ENCODE data around the gene SGK1.

SGK1 gene

DNA sequence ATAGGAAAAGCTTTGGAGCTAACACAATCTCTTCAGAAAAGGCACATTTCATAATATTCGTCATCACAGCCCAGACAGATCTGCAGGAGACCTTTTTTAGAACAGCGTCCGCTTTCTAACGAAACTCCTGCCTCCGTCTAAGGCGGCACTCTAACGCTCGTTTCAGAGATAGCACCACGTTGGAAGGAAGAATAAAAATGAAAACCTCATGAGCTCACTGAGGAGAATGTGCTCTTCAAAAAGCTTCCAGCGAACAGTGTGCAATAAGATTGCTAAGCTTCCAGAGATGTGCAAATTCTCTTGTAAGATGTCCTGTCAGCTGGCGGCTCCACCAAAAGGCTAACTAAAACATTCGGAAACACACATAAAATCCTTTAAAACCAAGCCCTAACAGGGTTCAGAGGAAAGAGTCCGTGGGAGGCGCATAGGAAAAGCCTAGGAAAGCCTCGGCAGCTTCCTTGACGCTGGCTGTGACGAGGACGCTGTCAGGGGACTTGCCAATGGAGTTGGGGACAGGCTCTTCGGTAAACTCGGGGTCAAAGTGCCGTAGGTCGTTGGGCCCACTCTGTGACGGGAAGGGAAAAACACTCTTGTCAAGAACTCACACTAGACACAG lies 147.9 kb downstream of the SGK1 start:
- Histone ChIP-seq H3K4me3 (ENCODE audit: low read depth, low read length) (peak overlapping the region; percentile 100), H2AFZ (no peak overlapping the region), H3K4me1 (peaks cover 18% of the 10 kb centered on the region), H3K36me3 (ENCODE audit: control insufficient read depth, insufficient read depth, low read length) (peaks cover 63% of the 10 kb centered on the region), H3K27me3 (ENCODE audit: control insufficient read depth, insufficient read depth, low read length) (no peaks in the 10 kb centered on the region), H3K27ac (peak overlapping the region; percentile 100), H3K79me2 (peaks cover 51% of the 10 kb centered on the region), H3K9me3 (ENCODE audit: control insufficient read depth, low read length) (peaks cover 36% of the 10 kb centered on the region), H3K4me2 (ENCODE audit: low read length) (peak overlapping the region; percentile 83), H3K9ac (peak overlapping the region; percentile 100)
- no peak for TF ChIP-seq CTCF (IDR thresholded peaks at IDR 0.05)

DNA sequence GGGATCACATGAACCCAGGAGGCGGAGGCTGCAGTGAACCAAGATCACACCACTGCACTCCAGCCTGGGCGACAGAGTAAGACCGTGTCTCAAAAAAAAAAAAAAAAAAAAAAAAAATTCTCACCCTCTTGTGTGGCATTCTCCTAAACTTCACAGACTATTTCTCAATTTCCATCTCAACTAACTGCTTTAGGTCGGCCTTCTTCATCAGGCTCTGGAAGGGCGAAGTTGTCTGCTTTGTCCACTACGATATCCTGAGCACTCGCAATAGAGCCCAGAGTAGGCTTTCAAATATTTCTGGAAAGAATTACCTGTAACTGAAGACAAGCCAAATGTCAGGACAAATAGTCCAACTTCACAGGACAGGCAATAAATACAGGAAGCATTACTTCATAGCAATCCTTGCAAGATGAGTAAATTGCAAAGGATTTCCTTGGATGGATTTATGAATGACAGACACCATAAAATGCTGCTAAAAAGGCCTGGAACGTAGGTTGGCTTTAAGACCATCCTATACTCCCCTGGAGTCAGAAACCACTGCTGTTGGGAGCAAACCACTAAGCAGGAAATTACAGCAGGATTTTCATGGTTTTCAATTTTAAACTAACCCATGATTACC lies 149.2 kb downstream of the SGK1 start:
- Histone ChIP-seq H3K9ac (peak overlapping the region; percentile 100), H3K36me3 (ENCODE audit: control insufficient read depth, insufficient read depth, low read length) (peaks cover 54% of the 10 kb centered on the region), H3K27me3 (ENCODE audit: control insufficient read depth, insufficient read depth, low read length) (no peaks in the 10 kb centered on the region), H3K4me2 (ENCODE audit: low read length) (peak overlapping the region; percentile 83), H3K4me3 (ENCODE audit: low read depth, low read length) (peak overlapping the region; percentile 100), H3K9me3 (ENCODE audit: control insufficient read depth, low read length) (peaks cover 35% of the 10 kb centered on the region), H3K79me2 (peaks cover 41% of the 10 kb centered on the region), H2AFZ (no peak overlapping the region), H3K27ac (peak overlapping the region; percentile 100), H3K4me1 (peaks cover 18% of the 10 kb centered on the region)
- no peak for TF ChIP-seq CTCF (IDR thresholded peaks at IDR 0.05)

DNA sequence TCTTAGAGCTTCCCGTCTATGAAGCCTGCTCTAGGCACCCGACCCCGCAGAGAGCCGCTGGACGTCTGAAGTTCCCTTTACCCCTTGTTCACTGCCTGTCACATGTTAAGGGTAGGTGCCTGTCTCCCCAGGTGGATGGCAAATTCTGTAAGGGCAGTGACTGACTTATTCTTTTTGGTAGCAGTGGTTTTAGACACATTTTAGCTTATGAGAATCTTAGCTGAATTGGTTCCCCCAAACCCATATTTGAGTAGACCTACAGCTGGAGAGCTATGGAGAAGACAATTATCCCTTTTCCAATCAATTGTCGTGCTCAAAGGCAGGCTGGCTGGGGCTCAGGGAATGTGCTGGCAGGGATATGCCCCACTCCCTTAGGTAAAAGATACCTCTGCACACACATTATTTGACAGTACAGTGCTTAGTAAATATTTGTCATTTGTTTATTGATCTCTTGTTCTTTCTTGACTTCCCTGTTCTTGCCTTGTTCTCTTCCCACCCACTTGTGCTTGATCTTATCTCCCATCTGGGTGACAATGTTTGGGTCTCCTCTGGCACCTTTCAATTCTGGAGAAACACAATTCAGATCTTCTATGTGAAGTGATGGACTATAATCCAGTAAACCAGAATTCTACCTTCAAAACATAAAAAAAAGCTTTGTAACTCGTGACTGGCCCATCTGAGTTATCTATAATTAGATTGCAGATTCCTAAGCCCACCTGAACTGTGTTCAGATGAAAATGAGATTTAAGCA lies 151.2 kb downstream of the SGK1 start:
- Histone ChIP-seq H3K4me1 (peaks cover 18% of the 10 kb centered on the region), H3K9ac (peak overlapping the region; percentile 10), H3K27me3 (ENCODE audit: control insufficient read depth, insufficient read depth, low read length) (no peaks in the 10 kb centered on the region), H3K4me2 (ENCODE audit: low read length) (peak overlapping the region; percentile 18), H3K9me3 (ENCODE audit: control insufficient read depth, low read length) (peaks cover 16% of the 10 kb centered on the region), H3K79me2 (peaks cover 21% of the 10 kb centered on the region), H3K36me3 (ENCODE audit: control insufficient read depth, insufficient read depth, low read length) (peaks cover 34% of the 10 kb centered on the region), H3K4me3 (ENCODE audit: low read depth, low read length) (peak overlapping the region; percentile 100), H2AFZ (no peak overlapping the region), H3K27ac (peak overlapping the region; percentile 100)
- no peak for TF ChIP-seq CTCF (IDR thresholded peaks at IDR 0.05)

DNA sequence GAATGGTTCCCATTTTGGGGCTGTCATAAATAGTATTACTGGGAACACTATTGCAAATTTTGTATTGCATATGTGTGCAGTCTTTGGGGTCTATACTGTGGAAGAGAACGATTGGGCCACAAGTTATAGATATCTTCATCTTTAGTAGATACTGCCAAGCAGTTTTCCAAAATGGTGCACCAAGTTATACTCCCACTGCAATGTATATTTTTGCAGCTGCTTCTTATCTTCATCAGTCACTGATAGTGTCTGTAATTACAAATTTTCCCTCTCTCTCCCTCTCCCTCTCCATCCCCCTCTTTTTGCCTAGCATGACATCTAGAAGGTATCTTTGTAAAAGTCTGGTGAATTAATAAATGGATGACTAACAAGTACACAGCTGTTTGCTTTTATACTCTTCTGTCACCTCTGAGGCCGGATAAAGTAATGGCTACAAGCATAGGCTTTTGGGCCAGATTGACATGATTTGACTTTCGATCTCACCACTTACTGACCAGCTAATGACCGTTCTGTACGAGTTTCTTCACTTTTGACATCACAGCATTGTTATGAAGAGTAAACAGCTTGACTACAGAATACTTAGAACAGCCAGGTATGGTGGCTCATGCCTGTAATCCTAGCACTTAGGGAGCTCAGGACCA lies 152.2 kb downstream of the SGK1 start:
- Histone ChIP-seq H3K9me3 (ENCODE audit: control insufficient read depth, low read length) (peaks cover 7% of the 10 kb centered on the region), H3K4me3 (ENCODE audit: low read depth, low read length) (peak overlapping the region; percentile 12), H3K9ac (no peak overlapping the region), H3K27me3 (ENCODE audit: control insufficient read depth, insufficient read depth, low read length) (no peaks in the 10 kb centered on the region), H3K27ac (peak overlapping the region; percentile 100), H3K79me2 (peaks cover 11% of the 10 kb centered on the region), H2AFZ (no peak overlapping the region), H3K4me2 (ENCODE audit: low read length) (no peak overlapping the region), H3K4me1 (peaks cover 24% of the 10 kb centered on the region), H3K36me3 (ENCODE audit: control insufficient read depth, insufficient read depth, low read length) (peaks cover 24% of the 10 kb centered on the region)
- no peak for TF ChIP-seq CTCF (IDR thresholded peaks at IDR 0.05)

Measured in parathyroid adenoma (tissue), 2 donors.